Endothelial cell of umbilical vein (primary cell): ENCODE data around the gene DIAPH2. TPM values are rescaled to one million over a fixed set of nuclear protein-coding genes. Genes with fewer than 3 reads are reported as not detected.
A peak's percentile ranks its signal among the peaks of the same experiment; 100 is the strongest.

Source experiments
- BruUV-seq: library from RNA; stranded (reverse); fragments of 400-500 nt; replicated peaks from 2 replicates; lab custom pipeline; 2021; lab: Mats Ljungman, UMichigan
- CTCF ChIA-PET: fragments of 300-600, 350-600 bp; sonication (Branson Sonifier 250); formaldehyde crosslinking; loops from one replicate; lab custom pipeline; 2021; ENCODE audit warnings: antibody characterized with exemption, inconsistent platforms; lab: Charles Lee
- POLR2A ChIA-PET: fragments of 300-600, 350-600 bp; sonication (Branson Sonifier 250); formaldehyde crosslinking; loops from one replicate; lab custom pipeline; 2021; ENCODE audit warnings: antibody characterized with exemption, inconsistent platforms; lab: Charles Lee
- DNase-seq: peaks from one replicate; pipeline ENCODE4 v3.0.0-alpha.2; 2011; ENCODE audit warnings: low read depth, low spot score
- FAIRE-seq: peaks from 2 replicates; lab custom pipeline; 2011; peaks lifted over from hg19 to GRCh38; lab: Jason Lieb, UNC
- H2AFZ ChIP-seq: 2 replicates; pipeline ENCODE4 v1.6.0; 2012; ENCODE audit warnings: low read depth, low read length, control low read depth, inconsistent platforms
- H3K27ac ChIP-seq: 2 replicates; pipeline ENCODE4 v1.5.1; 2011; ENCODE audit warnings: low read depth, mild to moderate bottlenecking, control low read depth, low read length, moderate library complexity; ENCODE audit not compliant: insufficient read depth
- H3K27me3 ChIP-seq, 2 experiments: 2 replicates each; pipeline versions ENCODE4 v1.6.0 to v1.6.1; 2011; ENCODE audit warnings: low read length in 2 of 2, mixed read lengths in 1 of 2; ENCODE audit not compliant: control insufficient read depth in 2 of 2, insufficient read depth in 2 of 2
- H3K36me3 ChIP-seq, 2 experiments: 2 replicates in 1 of 2; 3 replicates in 1 of 2; pipeline ENCODE4 v1.5.1; 2011; ENCODE audit warnings: low read length in 2 of 2, mild to moderate bottlenecking in 1 of 2, moderate library complexity in 1 of 2; ENCODE audit not compliant: control insufficient read depth in 2 of 2, insufficient read depth in 2 of 2; ENCODE audit errors: extremely low read depth in 1 of 2
- H3K4me1 ChIP-seq: 3 replicates; pipeline ENCODE4 v1.5.1; 2011; ENCODE audit warnings: mild to moderate bottlenecking, low read length; ENCODE audit not compliant: control insufficient read depth, insufficient read depth; ENCODE audit errors: extremely low read depth
- H3K4me2 ChIP-seq: 2 replicates; pipeline ENCODE4 v1.6.1; 2011; ENCODE audit warnings: low read length, control low read depth, mixed read lengths; ENCODE audit not compliant: insufficient read depth
- H3K4me3 ChIP-seq, 3 experiments: fragments of 200-600 bp in 1 of 3; sonication (generic), shearing (Covaris generic) in 1 of 3; replicated peaks in 1 of 3; 2 replicates each; pipeline ENCODE4 v1.5.1; 2011 to 2016; ENCODE audit warnings: control low read depth in 3 of 3, low read length in 3 of 3, mild to moderate bottlenecking in 2 of 3, inconsistent platforms in 1 of 3, low read depth in 1 of 3, moderate library complexity in 1 of 3; ENCODE audit not compliant: insufficient read depth in 1 of 3
- H3K79me2 ChIP-seq: 2 replicates; pipeline ENCODE4 v1.6.0; 2012; ENCODE audit warnings: low read length, inconsistent platforms; ENCODE audit not compliant: control insufficient read depth, insufficient read depth
- H3K9ac ChIP-seq: replicated peaks from 2 replicates; pipeline ENCODE3; 2011; ENCODE audit warnings: low read length, control low read depth; ENCODE audit not compliant: insufficient read depth; ENCODE audit errors: extremely low read depth
- H3K9me1 ChIP-seq: replicated peaks from 3 replicates; pipeline ENCODE4 v1.6.0; 2011; ENCODE audit warnings: mild to moderate bottlenecking, low read length; ENCODE audit not compliant: control insufficient read depth, insufficient read depth; ENCODE audit errors: extremely low read depth
- H3K9me3 ChIP-seq: replicated peaks from 2 replicates; pipeline ENCODE4 v1.5.1; 2012; ENCODE audit warnings: low read length, inconsistent platforms; ENCODE audit not compliant: control insufficient read depth, insufficient read depth
- H4K20me1 ChIP-seq: replicated peaks from 2 replicates; pipeline ENCODE3; 2011; ENCODE audit warnings: mild to moderate bottlenecking, low read length; ENCODE audit not compliant: control insufficient read depth, insufficient read depth; ENCODE audit errors: extremely low read depth
- CTCF ChIP-seq, 2 donors: IDR thresholded peaks; 1 replicate in 1 of 2; 2 replicates in 1 of 2; pipeline ENCODE4 v1.5.1; 2011; ENCODE audit warnings: low read length in 2 of 2, mild to moderate bottlenecking in 2 of 2, moderate library complexity in 2 of 2, control low read depth in 1 of 2, inconsistent platforms in 1 of 2, low read depth in 1 of 2; ENCODE audit not compliant: insufficient read depth in 1 of 2; ENCODE audit errors: extremely low read depth in 1 of 2
- EZH2 ChIP-seq: IDR thresholded peaks from 2 replicates; pipeline ENCODE4 v1.6.1; 2012; ENCODE audit warnings: borderline replicate concordance, low read depth, mild to moderate bottlenecking, moderate library complexity, low read length, inconsistent platforms; ENCODE audit not compliant: severe bottlenecking
- FOS ChIP-seq: IDR thresholded peaks from 2 replicates; pipeline ENCODE4 v1.6.1; 2011; ENCODE audit warnings: mild to moderate bottlenecking, low read length, moderate library complexity, borderline replicate concordance; ENCODE audit not compliant: insufficient read depth
- GATA2 ChIP-seq: IDR thresholded peaks from 2 replicates; pipeline ENCODE4 v1.7.0; 2011; ENCODE audit warnings: low read depth, mild to moderate bottlenecking, moderate library complexity, mixed read lengths, low read length; ENCODE audit not compliant: insufficient read length, insufficient read depth
- JUN ChIP-seq: IDR thresholded peaks from 2 replicates; pipeline ENCODE4 v1.6.1; 2011; ENCODE audit warnings: borderline replicate concordance, low read depth; ENCODE audit not compliant: insufficient read length, insufficient read depth
- MAX ChIP-seq: IDR thresholded peaks from 2 replicates; pipeline ENCODE4 v1.6.1; 2011; ENCODE audit not compliant: insufficient read depth, insufficient read length
- MYC ChIP-seq: IDR thresholded peaks from one replicate; pipeline ENCODE4 v1.6.1; 2011; ENCODE audit warnings: mild to moderate bottlenecking, low read depth, low read length
- POLR2A ChIP-seq: IDR thresholded peaks from 2 replicates; pipeline ENCODE4 v1.6.1; 2012; ENCODE audit warnings: low read depth, mild to moderate bottlenecking, control low read depth, low read length
- POLR2AphosphoS5 ChIP-seq: IDR thresholded peaks from 2 replicates; pipeline ENCODE4 v1.6.1; 2012; ENCODE audit warnings: low read depth, mild to moderate bottlenecking, control low read depth, low read length, moderate library complexity; ENCODE audit not compliant: insufficient read depth
- dilution Hi-C: fragments of 300-500 bp; cut with MboI; formaldehyde crosslinking; loops from one replicate; pipeline ENCODE4 v1.15.0; 2019; ENCODE audit warnings: low sequenced_read_pairs; ENCODE audit not compliant: extremely low pct_ligation_motif_present
- intact Hi-C: fragments of 100-400 bp; cut with micrococcal nuclease; formaldehyde crosslinking; loops from one replicate; pipeline ENCODE4 v1.10.0; 2022
- polyA plus RNA-seq, 4 experiments: library from polyadenylated mRNA; depleted of rRNA in 3 of 4; stranded (reverse) in 3 of 4; unstranded in 1 of 4; fragments of >200 nt; gene quantifications; 2 replicates each; pipeline versions ENCODE4 v1.2.1 to v1.2.3, GENCODE V29; 2011 to 2012; ENCODE audit warnings: missing spikeins in 1 of 4
- total RNA-seq: library from RNA; stranded (reverse); gene quantifications from 2 replicates; pipeline ENCODE4 v1.2.3, GENCODE V29; 2021

The DIAPH2 gene
- total and polyA plus RNA-seq, 2 donors (not counting 3 experiments of a cell fraction or from before 2014, with no cell fraction given): 3.0 to 30.0 TPM

DNA sequence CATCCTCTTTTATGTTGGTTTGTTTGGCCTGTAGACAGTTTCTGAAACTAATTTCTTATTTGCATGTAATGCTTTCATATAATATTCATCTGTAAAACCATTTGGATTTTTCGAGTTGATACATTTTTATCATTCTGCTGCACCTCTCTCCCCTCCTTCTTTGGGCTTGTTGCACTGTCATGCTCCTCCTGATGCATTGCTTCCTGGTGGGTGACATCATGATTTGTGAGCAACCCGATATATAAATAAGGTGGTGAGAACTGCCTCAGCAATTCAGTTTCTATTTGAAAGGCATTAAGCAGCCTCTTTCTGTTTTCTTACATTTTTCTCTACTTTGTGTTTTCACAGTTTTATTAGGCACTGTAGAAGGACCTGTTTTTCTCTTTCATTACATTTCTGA is 714.8 kb downstream of the DIAPH2 start:
- Histone ChIP-seq H3K27me3 (no peaks in the 10 kb centered on the region), H4K20me1 (no peaks in the 10 kb centered on the region), H3K4me1 (peaks cover 5% of the 10 kb centered on the region), H3K4me3 (no peak overlapping the region), H3K79me2 (no peaks in the 10 kb centered on the region), H3K27ac (no peak overlapping the region), H3K4me2 (no peak overlapping the region), H3K36me3 (no peaks in the 10 kb centered on the region), H3K9me1 (no peaks in the 10 kb centered on the region), H3K9me3 (no peaks in the 10 kb centered on the region), H2AFZ (no peak overlapping the region), H3K9ac (no peak overlapping the region)
- intact Hi-C loops: no loop called here
- BruUV-seq: no TSS peak
- ChIA-PET POLR2A (no interaction called here), CTCF (no interaction called here)
- dilution Hi-C loops: no loop called here
- DNase-seq: peak; percentile 32
- FAIRE-seq: no peak
- TF ChIP-seq MAX (no peak), MYC (no peak), JUN (peak; percentile 25)

GRCh38 chrX:97400492-97400891 is 715.9 kb downstream of the DIAPH2 start:
- BruUV-seq: no TSS peak
- peaks cover 5% of the 10 kb centered on the region for H3K4me1 ChIP-seq
- no peaks in the 10 kb centered on the region for H3K79me2 ChIP-seq
- CTCF ChIA-PET: no interaction called here
- FAIRE-seq (no peak), DNase-seq (no peak)
- no peaks in the 10 kb centered on the region for H4K20me1 ChIP-seq
- H3K9me3 ChIP-seq: no peaks in the 10 kb centered on the region
- no peaks in the 10 kb centered on the region for H3K36me3 ChIP-seq
- intact Hi-C loops: no loop called here
- H3K27me3 ChIP-seq: no peaks in the 10 kb centered on the region
- no peak overlapping the region for H3K27ac ChIP-seq
- TF ChIP-seq POLR2A (no peak), CTCF (IDR thresholded peaks at IDR 0.05; ENCODE audit: extremely low read depth in 1 of 2, insufficient read depth in 1 of 2, low read depth in 1 of 2, low read length in 2 of 2) (no peak), FOS (no peak), POLR2AphosphoS5 (no peak), JUN (no peak), MAX (no peak), GATA2 (no peak), MYC (no peak), EZH2 (no peak)
- H3K9ac ChIP-seq: no peak overlapping the region
- H3K4me2 ChIP-seq: no peak overlapping the region
- dilution Hi-C loops: no loop called here
- no peak overlapping the region for H3K4me3 ChIP-seq
- no peak overlapping the region for H2AFZ ChIP-seq
- POLR2A ChIA-PET: no interaction called here
- H3K9me1 ChIP-seq: no peaks in the 10 kb centered on the region
